GM12873 (cell line): ENCODE measurements around the gene CTNNBIP1.
A peak's percentile ranks its signal among the peaks of the same experiment; 100 is the strongest.

Experiments
- CTCF ChIP-seq: IDR thresholded peaks from 2 replicates; pipeline ENCODE4 v1.5.1; 2012; ENCODE audit warnings: low read depth, mild to moderate bottlenecking, moderate library complexity, low read length, control low read depth; ENCODE audit not compliant: insufficient read depth; ENCODE audit errors: missing control alignments

CTNNBIP1 gene

GRCh38 chr1:9910076-9910422 lies at the start of gene CTNNBIP1:
Gene CTNNBIP1, minus strand, starts transcription at chr1:9910269. Its CDS starts 38,205 bp downstream, at chr1:9872064.
- no peak for TF ChIP-seq CTCF

GRCh38 chr1:9957726-9958125 lies 47.7 kb upstream of the CTNNBIP1 start:
- TF ChIP-seq CTCF: no peak

- TF ChIP-seq CTCF: no peak
These were observed 36.2 kb upstream of the CTNNBIP1 start for GRCh38 chr1:9946315-9946714.

- no peak for TF ChIP-seq CTCF
These were observed 33.1 kb upstream of the CTNNBIP1 start, which contains the start of the genes LZIC and NMNAT1 for GRCh38 chr1:9942939-9943788. Gene LZIC, minus strand, starts transcription at chr1:9943391. Its CDS starts 6,772 bp downstream, at chr1:9936619. Gene NMNAT1, plus strand, starts transcription at chr1:9943475. Its CDS starts 28,599 bp downstream, at chr1:9972074.

- peak; percentile 59 for TF ChIP-seq CTCF
These were observed 32.4 kb upstream of the CTNNBIP1 start for GRCh38 chr1:9942399-9942938.

GRCh38 chr1:9929431-9930385 lies 19.6 kb upstream of the CTNNBIP1 start:
- no peak for TF ChIP-seq CTCF

- no peak for TF ChIP-seq CTCF
These were observed 17.2 kb upstream of the CTNNBIP1 start for GRCh38 chr1:9927259-9927658.
